Stimulated activated naive CD8-positive, alpha-beta T cell treated with anti-CD3 and anti-CD28 coated beads, Interleukin-15, Interleukin-2, amounts not matched to agents 100 U/mL and 50 U/mL, for 24 hours (primary cell): ENCODE results near the gene PPP4C.
"Not testable (repeated sequence)": the region's sequence is repeated elsewhere in the genome, so short reads cannot be mapped to it uniquely, and the experiment has no call there.

Experiments used
- ATAC-seq: fragments of 150-1000 bp; cut with Tn5 transposase; one replicate; pipeline ENCODE4 v1.10.0; 2021
- DNase-seq: peaks from one replicate; pipeline ENCODE4 v3.0.0; 2021

The PPP4C gene

GRCh38 chr16:30125690-30126089 is 49.9 kb downstream of the PPP4C start:
- ATAC-seq, DNase-seq: not testable (repeated sequence)

GRCh38 chr16:30127993-30128392 is 52.2 kb downstream of the PPP4C start:
- DNase-seq (no peak), ATAC-seq (no peak)

- ATAC-seq (no peak), DNase-seq (no peak)
These were observed 56.2 kb downstream of the PPP4C start for GRCh38 chr16:30131869-30132475.

GRCh38 chr16:30132591-30132990 is 56.8 kb downstream of the PPP4C start:
- no peak for DNase-seq
- no peak for ATAC-seq
